GM19463 (cell line): ENCODE results near the gene EPGN.

Experiments used
- ATAC-seq: cut with Tn5 transposase; IDR thresholded peaks from one replicate; pipeline ENCODE4 v1.9.1; 2021; ENCODE audit warnings: mild to moderate bottlenecking, moderate library complexity; ENCODE audit not compliant: unreplicated experiment

EPGN gene, protein sequence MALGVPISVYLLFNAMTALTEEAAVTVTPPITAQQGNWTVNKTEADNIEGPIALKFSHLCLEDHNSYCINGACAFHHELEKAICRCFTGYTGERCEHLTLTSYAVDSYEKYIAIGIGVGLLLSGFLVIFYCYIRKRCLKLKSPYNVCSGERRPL

DNA sequence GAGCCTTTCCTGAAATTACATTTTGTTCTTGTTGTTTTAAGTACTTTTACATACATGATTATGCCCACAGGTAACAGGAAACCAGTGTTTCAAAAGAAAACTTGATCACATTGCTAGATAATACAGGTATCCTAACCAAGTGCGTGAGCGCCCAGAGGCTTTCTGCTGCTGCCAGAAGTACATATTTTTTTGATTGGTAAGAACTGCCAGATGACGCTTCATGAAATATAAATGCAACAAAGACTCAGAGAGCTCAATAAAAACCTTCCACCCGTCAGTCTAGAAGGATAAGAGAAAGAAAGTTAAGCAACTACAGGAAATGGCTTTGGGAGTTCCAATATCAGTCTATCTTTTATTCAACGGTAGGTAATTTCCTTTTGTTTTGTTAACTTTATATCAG is at the start of gene EPGN:
Gene EPGN, plus strand, starts transcription at position 256 of the 400 bp plus-strand sequence. Its CDS starts 64 bp downstream, at position 320.
- no peak for ATAC-seq

DNA sequence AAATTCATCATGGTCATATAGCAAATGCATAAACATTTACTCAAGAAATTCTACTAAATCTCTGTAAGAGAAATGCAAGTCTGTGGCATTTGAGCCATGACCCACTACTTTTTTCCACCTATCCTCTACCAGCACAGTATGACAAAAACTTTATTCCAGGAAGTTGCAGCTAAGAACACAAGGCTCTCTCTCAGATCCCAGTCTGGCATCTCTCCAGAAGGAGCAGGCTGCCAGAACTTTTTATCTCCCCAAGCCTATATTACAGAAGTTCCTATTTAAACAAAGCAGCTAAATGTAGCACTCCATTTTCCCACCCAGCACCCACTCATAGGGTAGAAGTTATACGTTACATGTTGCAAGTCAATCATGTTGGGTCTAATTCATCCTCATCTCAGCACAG is 49.3 kb upstream of the EPGN start:
- ATAC-seq: no peak

DNA sequence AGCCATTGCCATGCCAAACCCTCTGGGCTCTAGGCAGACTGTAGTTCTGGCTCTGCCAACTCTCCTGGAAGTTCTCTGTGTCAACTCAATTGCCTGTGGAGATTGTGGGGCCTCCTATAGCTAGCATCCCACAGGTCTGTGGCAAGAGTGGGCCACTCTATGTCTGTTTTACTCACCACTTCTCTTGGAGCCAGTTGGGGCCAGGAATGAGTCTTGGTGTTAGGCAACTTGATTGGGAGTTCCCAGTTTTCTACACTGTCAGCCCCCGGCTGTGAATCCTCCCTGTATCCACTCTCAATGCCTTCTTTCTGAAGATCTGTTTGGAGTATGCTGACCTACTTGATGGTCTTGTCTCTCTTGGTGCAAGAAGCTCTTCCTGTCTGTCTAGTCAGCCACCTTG is 48.2 kb upstream of the EPGN start:
- ATAC-seq: no peak

DNA sequence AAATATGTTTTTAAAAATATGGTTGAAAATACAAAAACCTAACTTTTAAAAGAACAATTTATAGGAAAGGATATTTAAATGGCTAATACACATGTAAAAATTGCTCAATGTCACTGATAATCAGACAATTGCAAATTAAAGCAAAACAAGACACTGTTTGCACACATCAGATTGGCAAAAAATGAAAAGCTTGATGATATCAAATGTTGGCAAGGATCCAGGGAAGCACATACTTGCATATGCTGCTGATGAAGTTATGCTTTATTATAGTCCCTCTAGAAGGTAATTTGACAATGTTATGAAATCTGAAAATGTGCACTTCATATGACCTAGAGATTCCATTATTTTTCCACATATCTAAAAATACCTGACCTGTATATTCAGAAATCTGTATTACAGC is 45.7 kb upstream of the EPGN start:
- ATAC-seq: no peak

DNA sequence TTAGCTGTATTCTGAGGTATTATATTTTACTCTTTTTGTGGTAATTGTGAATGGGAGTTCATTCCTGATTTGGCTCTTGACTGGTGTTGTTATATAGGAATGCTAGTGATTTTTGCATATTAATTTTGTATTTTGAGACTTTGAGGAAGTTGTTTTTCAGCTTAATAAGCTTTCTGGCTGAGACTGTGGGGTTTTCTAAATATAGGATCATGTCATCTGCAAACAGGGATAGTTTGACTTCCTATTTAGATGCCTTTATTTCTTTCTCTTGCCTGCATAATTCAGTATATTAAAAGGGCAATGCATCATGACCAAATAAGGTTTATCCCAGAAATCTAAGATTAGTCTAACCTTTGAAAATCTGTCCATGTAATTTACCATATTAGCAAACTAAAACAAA is 44.7 kb upstream of the EPGN start:
- ATAC-seq: no peak

DNA sequence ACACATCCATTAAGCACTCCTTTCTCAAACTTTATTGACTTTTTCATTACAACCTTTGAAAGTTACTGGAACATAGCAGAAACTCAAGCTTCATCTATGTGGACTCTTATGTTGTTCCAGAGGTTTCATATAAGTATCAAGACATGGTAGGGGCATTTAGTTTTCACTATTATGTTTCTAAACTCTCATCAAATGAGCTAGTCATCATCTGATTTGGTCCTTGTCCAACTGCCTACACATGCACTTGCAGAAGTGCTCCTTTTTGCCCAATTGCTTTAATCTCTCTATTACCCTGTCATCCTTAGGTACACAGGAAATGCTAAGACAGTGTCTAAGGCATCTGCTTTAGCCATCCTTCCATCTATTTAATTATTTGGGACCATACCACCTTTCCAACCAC is 42.2 kb upstream of the EPGN start:
- no peak for ATAC-seq

DNA sequence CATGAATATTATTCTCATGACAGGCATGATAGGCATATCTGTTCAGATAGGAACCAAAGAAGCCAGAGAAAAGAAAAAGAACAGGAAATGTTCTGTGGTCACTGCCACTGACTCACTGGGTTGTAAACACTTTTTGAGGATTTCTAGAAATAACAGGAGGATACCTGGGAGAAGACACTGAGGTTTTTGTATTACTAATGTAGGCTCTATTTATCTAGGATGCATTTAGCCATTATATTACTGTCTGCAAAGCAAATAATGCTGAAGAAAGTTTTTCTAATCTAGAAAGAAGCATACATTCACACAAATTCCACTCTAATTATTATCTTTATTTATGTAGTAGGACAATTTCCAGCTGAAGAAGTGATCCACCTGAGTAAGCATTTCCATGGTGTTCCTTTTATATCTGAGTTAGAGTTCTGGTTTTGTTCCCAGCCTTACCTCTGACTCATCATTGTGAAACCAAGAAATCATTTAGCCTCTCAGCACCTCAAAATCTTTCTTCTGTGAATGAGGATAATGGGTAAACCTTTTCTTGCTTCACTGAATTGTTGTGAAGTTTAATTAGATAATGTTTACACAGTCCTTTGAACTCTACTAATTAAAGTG is 40.2 kb upstream of the EPGN start:
- no peak for ATAC-seq

DNA sequence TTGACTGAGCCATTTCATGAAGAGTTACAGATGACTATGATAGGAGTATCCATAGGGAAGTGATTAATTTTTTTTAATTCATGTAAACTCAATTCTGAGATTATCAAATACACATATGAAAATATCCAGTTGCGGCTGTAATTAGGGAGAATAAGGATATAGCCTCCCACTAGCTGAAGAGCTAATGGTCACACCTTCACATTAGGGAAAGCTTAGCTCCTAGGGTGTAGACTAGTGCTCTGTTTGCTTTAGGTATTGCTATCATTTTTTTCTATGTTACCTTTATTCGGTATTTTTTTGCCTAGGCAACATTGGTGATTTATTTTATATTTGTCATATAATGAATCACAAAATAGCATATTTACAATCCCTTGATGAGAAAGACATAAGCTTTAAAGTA is 39.6 kb upstream of the EPGN start:
- no peak for ATAC-seq

DNA sequence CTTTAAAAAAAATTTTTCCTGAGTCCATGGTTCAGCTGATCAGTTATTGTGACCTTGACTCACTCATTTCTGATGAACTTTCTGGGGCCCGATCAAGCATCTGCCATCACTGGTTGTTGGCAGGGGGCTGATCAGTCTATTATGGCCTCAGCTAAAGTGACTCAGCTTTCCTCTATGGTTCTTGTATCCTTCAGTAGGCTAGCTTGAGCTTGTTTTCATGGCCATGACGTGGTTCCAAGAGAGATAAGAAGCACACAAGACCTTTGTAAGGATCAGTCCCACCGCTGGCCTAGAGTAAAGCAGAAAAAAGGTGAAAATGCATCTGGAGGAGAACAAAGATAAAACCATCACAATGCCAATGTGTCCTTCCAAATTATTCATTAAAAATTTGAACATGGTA is 29.8 kb upstream of the EPGN start:
- ATAC-seq: no peak

DNA sequence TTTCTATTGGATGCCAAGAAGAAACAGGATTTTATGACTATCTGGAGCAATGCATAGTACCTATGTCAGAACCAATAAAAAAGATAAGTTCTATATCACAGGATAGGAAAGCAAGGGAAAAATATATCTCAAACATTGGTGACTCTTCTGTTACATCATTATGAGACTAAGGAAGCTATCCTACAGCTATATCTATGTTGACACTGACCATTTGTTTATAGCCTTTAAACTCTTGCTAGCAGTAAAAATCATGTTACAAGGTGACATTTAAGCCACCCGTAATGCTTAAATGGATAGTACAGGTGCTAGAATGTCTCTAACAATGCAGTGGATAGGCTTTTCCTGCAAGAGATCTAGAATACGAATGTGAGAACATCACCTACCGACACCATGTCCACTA is 28.6 kb upstream of the EPGN start:
- no peak for ATAC-seq

DNA sequence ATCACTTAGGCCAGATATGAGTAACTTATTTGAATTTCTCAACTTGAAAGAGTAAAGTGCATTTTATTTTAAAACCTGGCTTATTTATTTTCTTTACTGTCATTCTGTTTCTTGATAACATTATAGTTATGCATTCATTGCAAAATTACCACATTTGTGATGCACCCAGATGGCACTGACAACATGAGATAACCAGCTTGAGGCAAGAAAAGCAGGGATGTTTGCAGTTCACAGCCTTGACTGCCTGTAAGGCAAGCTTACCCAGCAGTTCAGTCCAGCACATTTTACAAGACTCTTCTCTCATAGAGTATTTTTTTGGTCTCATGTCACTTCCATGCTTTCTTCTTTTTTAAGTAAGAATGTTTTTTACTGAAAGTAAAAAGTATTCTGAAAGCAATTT is 25.3 kb upstream of the EPGN start:
- ATAC-seq: no peak

DNA sequence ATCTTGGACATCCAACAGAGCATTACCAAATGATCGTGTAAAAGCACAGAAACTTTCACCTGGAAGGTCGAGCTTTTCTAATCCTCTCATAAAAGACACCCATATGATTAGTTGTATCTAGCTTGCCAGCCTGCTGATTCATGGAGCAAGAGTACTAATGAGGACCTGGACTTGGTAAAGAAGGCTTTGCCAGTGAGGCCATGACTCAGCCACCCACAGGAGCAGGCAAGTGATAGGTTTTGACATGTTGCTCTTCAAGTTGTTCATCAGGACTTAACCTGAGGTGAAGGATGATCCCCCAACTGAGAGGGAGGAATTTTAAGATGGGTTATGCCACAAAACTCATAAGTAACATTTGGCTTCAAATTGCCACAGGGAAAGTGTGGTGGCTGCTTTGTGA is 24.7 kb upstream of the EPGN start:
- ATAC-seq: no peak

DNA sequence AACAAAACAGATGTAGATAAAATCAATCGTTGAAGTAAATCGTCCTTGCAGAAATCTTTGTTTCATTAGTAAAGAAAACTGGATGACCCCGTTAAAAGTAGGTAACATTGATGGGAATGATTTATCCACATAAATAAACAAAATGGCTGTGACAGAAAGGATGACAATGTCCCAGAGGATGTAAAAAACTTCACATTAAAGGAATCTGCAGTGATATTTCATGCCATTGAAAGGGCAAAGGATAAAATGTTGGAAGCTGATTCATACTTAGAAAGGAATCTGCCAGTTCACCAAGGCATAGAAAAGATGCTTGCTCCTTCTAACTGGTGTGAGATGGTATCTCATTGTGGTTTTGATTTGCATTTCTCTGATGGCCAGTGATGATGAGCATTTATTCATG is 24.2 kb upstream of the EPGN start:
- ATAC-seq: no peak

DNA sequence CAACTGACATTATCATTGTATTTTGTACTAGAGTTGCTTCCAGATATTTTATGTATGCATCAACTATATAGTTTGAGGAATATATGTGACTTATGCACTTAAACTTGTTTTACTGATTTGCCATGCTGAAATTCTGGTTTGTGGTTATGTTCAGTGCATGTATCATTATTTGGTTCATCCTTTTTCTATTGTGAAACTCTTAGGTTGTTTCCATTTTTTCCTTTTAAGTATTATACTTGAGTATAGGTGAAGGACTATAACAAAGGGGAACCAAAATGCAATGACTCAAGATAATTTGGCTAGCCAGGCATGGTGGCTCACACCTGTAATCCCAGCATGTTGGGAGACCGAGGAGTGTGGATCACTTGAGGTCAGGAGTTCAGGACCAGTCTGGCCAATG is 21.1 kb upstream of the EPGN start:
- no peak for ATAC-seq

DNA sequence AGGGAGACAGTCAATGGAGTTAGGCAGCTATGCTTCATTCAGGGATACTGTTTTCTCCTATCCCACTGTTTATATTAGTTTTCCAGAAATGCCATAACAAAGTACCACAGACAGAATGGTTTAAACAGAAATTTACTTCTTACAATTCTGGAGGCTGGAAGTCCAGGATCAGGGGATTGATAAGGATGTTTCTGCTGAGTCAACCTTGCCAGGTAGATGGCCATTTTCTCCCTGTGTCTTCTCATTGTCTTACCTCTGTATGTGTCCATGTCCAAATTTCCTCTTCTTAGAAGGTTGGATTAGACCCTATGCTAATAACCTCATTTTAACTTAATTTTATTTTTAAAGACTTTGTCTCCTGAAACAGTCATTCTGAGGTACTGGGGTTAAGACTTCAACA is 20.5 kb upstream of the EPGN start:
- ATAC-seq: no peak

DNA sequence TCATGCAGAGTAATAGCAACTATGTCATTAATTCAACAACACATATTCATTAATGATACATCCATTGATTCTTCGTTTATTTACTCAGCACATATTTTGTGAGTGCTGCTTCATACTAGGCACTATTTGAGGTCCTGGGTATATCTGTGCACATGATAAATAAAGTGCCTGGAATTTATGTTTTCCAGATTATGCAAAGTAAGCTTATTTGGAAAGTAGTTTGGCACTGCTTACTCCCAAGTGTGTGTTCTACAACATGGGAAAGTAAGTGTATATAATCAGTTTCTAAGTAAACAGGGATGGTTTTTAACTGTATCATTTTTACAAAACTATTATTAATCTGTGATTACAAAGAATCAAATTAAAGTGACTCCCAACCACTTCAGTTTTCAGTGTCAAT is 16.8 kb upstream of the EPGN start:
- no peak for ATAC-seq

DNA sequence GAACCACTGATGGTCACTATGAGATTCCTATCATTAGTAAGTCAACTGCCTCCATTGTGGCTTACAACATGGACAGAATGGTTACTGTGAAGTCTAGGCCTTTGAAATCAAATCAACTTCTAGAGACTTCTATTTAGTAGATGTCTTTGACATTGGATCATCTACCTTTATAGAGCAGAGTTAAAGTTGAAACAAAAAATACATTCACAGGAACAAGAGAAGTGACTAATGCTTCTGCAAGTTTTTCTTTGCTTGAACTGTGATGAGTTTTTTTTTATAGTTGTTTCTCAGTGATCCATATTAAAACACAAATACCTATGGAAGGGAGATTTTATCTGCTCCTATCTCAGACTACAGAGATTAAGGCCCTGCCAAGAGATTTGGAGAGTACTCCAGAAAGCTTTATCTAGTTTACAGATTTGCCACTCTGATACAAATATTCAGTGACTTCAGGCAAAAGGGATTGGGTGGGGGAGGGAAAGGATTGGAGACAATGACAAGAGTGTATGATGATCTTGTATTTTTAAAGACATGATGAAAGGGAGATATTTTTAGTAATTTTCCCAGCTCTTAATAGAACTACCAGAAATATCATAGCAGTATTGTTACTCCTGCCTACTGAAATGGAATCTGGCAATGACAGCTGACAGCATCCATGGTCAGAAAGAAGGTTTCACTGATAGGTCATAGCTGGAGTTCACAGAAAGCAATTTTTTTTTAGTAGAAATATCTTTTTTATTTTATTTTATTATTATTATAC is 16.0 kb upstream of the EPGN start:
- ATAC-seq: no peak

DNA sequence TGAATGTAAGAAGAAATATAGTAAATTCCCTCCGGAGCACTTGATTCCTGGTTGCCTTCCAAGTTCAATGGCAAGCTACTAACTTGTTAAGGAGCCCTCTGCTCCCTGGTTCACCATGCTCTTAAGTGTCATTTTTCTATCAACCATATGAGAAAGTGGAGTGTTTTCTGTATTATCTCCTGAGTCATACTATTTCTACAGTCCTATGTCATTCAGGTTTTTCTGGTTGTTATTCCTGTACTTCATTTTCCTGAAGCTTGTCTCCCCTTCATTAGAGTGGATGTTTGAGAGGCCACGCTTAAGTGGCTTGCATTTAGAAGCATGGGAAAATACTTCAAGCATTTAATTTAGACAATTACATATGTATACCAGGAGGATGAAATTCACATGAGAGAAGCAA is 14.7 kb upstream of the EPGN start:
- ATAC-seq: no peak

DNA sequence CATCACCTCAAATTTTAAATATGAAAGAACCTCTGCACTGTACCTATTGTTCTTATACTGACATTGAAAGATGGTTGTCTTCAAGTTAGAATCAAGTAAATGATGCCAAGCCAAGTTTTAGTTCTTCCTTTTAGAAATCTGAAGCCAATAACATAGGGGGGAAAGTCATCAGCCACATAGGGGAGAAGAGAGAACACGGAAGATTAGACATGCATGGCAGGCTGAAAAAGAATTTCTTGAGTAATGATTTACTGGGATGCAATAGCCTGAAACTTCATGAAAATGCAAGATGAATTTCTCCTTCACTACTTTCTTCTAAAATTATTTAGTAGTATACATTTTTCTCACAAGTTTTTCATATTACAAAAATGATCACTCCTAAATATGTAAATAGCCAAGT is 13.6 kb upstream of the EPGN start:
- ATAC-seq: no peak

DNA sequence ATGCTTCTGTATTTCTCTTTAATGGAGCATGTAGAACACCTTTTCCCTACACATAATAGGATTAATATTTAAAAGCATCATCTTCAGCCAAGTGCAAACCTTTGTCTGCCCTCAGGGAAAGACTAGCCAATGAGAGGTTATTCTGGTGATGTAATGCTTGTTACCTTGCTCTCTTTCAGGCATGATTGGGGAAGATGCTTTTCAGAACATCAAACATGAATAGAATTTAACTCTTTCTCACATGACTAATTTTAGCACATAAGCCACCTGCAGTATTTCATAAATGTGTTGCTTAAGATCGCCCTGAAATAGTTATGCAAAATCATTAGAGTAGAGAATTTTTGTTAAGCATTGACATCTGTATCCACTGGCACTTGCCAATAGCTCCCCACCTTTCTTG is 10.7 kb upstream of the EPGN start:
- ATAC-seq: peak; percentile 71

DNA sequence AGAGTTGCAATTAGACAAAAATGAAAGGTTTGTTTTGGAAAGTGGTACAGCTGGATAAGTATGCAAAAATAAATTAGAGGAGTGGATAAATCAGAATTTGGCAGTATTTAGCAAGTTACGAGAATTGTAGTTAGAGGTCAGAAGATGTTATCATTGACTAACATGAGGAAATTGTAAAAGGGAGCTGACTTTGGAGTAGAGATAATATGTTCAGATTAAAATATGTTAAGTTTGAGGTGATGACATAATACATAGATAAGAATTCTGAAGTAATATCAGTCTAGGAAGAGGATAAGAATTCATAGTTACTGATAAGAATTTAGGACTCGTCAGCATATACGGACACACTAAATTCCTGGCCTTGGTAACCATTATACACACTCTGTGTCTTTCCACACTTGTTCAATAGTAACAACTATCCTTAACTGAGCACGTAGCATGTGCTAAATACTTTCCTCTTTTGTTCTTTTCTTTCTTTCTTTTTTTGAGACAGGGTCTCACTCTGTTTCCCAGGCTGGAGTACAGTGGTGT is 4.1 kb upstream of the EPGN start:
- no peak for ATAC-seq

DNA sequence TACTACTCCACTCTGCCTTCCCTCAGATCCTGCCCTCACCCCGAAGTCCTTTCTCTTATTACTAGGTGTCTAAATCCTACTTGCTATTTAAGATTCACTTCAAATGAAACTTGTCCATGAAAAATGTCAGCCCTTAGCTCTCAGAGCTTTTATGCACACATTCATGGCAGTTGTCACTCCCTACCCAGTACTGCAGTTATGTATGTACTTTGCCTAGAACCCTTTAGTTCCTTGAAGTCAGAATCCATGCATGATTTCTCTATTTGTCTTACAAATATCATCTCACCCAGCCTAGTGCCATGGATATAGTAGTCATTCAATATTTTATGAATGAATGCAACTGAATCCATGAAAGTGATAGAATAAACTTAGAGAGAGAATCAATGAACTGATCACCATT is 3.3 kb upstream of the EPGN start:
- ATAC-seq: no peak
